Measurements from ENCODE around the gene TMEM17.
A peak's percentile ranks its signal among the peaks of the same experiment; 100 is the strongest.

The TMEM17 gene

GRCh38 chr2:62505750-62506420 lies at the start of gene TMEM17:
TSS of gene TMEM17 (minus strand) at chr2:62506195. CDS start at chr2:62506129, 66 bp downstream.
- DNase-seq = peak; percentile 81
- Histone ChIP-seq H3K27ac (peak within 1 kb of the TSS; percentile 71), H3K4me3 (ENCODE audit: low read depth, low read length) (peak within 1 kb of the TSS; percentile 80), H3K36me3 (replicated peaks) (no peaks in the 10 kb centered on the region), H3K27me3 (replicated peaks) (no peaks in the 10 kb centered on the region)
- no peak for TF ChIP-seq CTCF (IDR thresholded peaks at IDR 0.05; ENCODE audit: low read depth, low read length, missing control alignments)
- in situ Hi-C loops (cut with HindIII; ENCODE audit: low pct_ligation_motif_present, low sequenced_read_pairs) = no loop called here

- Histone ChIP-seq H3K4me3 (ENCODE audit: low read depth, low read length) (no peak overlapping the region), H3K36me3 (replicated peaks) (no peaks in the 10 kb centered on the region), H3K27me3 (replicated peaks) (no peaks in the 10 kb centered on the region), H3K27ac (no peak overlapping the region)
- DNase-seq = no peak
- no peak for TF ChIP-seq CTCF (IDR thresholded peaks at IDR 0.05; ENCODE audit: low read depth, low read length, missing control alignments)
- in situ Hi-C loops (cut with HindIII; ENCODE audit: low pct_ligation_motif_present, low sequenced_read_pairs) = no loop called here
Measured at GRCh38 chr2:62554440-62554839, 48.4 kb upstream of the TMEM17 start.

GRCh38 chr2:62550461-62550860 lies 44.5 kb upstream of the TMEM17 start:
- Histone ChIP-seq H3K27ac (no peak overlapping the region), H3K36me3 (replicated peaks) (no peaks in the 10 kb centered on the region), H3K4me3 (ENCODE audit: low read depth, low read length) (no peak overlapping the region), H3K27me3 (replicated peaks) (no peaks in the 10 kb centered on the region)
- no peak for TF ChIP-seq CTCF (IDR thresholded peaks at IDR 0.05; ENCODE audit: low read depth, low read length, missing control alignments)
- DNase-seq = peak; percentile 37
- in situ Hi-C loops (cut with HindIII; ENCODE audit: low pct_ligation_motif_present, low sequenced_read_pairs) = no loop called here

GRCh38 chr2:62547854-62548253 lies 41.9 kb upstream of the TMEM17 start:
- Histone ChIP-seq H3K36me3 (replicated peaks) (no peaks in the 10 kb centered on the region), H3K4me3 (ENCODE audit: low read depth, low read length) (no peak overlapping the region), H3K27me3 (replicated peaks) (no peaks in the 10 kb centered on the region), H3K27ac (no peak overlapping the region)
- TF ChIP-seq CTCF (IDR thresholded peaks at IDR 0.05; ENCODE audit: low read depth, low read length, missing control alignments) = no peak
- in situ Hi-C loops (cut with HindIII; ENCODE audit: low pct_ligation_motif_present, low sequenced_read_pairs) = no loop called here
- DNase-seq = peak; percentile 35

GRCh38 chr2:62545261-62545660 lies 39.3 kb upstream of the TMEM17 start:
- no peak for TF ChIP-seq CTCF (IDR thresholded peaks at IDR 0.05; ENCODE audit: low read depth, low read length, missing control alignments)
- Histone ChIP-seq H3K27me3 (replicated peaks) (no peaks in the 10 kb centered on the region), H3K36me3 (replicated peaks) (no peaks in the 10 kb centered on the region), H3K27ac (no peak overlapping the region), H3K4me3 (ENCODE audit: low read depth, low read length) (no peak overlapping the region)
- in situ Hi-C loops (cut with HindIII; ENCODE audit: low pct_ligation_motif_present, low sequenced_read_pairs) = no loop called here
- DNase-seq = no peak

Data from brain microvascular endothelial cell (primary cell).